Ectodermal cell (in vitro differentiated cells): Measurements from ENCODE around the gene GABBR2.

Experiments
- H3K27ac ChIP-seq: 2 replicates; pipeline ENCODE4 v1.7.0; 2013; ENCODE audit warnings: mild to moderate bottlenecking, low read depth, low read length; ENCODE audit not compliant: insufficient read depth, poor library complexity, severe bottlenecking
- H3K27me3 ChIP-seq: 2 replicates; pipeline ENCODE4 v1.7.0; 2013; ENCODE audit warnings: mild to moderate bottlenecking, low read length; ENCODE audit not compliant: insufficient read depth, control insufficient read depth, poor library complexity, severe bottlenecking
- H3K36me3 ChIP-seq: one replicate; pipeline ENCODE4 v1.7.0; 2013; ENCODE audit warnings: low read length; ENCODE audit not compliant: control insufficient read depth, insufficient read depth
- H3K4me1 ChIP-seq: one replicate; pipeline ENCODE4 v1.7.0; 2013; ENCODE audit warnings: low read length; ENCODE audit not compliant: control insufficient read depth, insufficient read depth
- H3K4me3 ChIP-seq: 2 replicates; pipeline ENCODE4 v1.7.0; 2013; ENCODE audit warnings: low read depth, low read length, control low read depth; ENCODE audit not compliant: insufficient read depth
- H3K9me3 ChIP-seq: 2 replicates; pipeline ENCODE4 v1.7.0; 2013; ENCODE audit warnings: mild to moderate bottlenecking, low read length, moderate library complexity; ENCODE audit not compliant: control insufficient read depth
- WGBS, 2 experiments: methylation state at CpG; one replicate each; pipeline ENCODE4 v1.1.7; 2013; ENCODE audit warnings: missing lambda C conversion rate in 2 of 2; 5-methylcytosine and 5-hydroxymethylcytosine counted together

GABBR2 gene

DNA sequence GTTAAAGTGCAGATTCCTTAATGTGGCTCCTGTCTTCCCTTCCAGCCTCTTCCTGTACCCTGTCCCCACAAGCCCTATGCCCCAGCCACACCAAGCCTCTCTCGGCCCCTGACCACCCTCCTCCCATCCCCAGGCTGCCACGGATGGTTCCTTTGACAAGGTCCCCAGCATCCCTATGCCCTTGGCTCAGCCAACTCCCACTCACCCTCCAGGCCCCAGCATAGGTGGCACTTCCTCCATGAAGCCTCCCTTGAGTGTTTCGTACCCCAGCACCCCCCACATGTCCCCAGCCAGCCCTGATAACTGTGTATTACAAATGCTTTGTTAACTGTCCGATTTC lies 337.8 kb downstream of the GABBR2 start:
- Histone ChIP-seq H3K4me1 (no peaks in the 10 kb centered on the region), H3K4me3 (no peak overlapping the region), H3K27me3 (no peaks in the 10 kb centered on the region), H3K36me3 (no peaks in the 10 kb centered on the region), H3K27ac (no peak overlapping the region), H3K9me3 (no peaks in the 10 kb centered on the region)
- whole genome bisulfite sequencing, 2 experiments, result 89 to 90% methylated on average over 4 of the region's 4 CpGs

DNA sequence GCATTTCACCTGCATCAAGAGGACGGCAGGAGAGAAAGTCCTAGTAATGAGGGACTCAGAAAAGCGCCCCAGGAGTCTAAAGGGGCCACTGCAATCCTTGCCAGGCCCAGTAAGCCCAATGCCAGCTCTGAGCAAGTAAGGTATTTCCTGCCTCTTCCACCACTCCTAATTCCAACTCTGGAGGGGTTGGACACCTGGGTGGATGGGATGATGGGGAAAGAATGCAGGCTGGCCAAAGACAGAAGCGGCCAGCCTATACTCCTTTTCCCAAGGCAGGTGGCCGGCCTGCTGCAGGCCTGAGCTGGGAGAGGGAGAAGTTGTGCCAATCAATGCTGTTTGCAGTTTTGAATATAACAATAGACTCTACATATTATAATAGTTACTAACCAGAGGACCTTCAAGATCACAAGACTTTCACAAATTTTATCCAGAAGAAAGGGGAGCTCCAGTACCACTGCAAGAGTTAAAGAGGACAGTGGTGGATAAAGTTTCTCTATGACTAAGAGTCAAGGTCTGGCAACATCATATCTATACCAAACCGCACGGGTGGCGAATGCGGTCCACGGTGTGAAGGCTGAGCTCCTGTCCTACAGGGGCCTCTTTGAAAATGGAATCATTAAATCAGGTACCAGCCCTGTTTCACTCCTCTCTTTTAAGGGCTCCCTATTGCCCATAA lies 338.3 kb downstream of the GABBR2 start:
- H3K36me3 ChIP-seq, result no peaks in the 10 kb centered on the region
- H3K4me3 ChIP-seq, result no peak overlapping the region
- H3K4me1 ChIP-seq, result no peaks in the 10 kb centered on the region
- no peak overlapping the region for H3K27ac ChIP-seq
- H3K27me3 ChIP-seq, result no peaks in the 10 kb centered on the region
- H3K9me3 ChIP-seq, result no peaks in the 10 kb centered on the region
- WGBS, 2 experiments, result 90 to 94% methylated on average over 8 to 9 of the region's 9 CpGs

DNA sequence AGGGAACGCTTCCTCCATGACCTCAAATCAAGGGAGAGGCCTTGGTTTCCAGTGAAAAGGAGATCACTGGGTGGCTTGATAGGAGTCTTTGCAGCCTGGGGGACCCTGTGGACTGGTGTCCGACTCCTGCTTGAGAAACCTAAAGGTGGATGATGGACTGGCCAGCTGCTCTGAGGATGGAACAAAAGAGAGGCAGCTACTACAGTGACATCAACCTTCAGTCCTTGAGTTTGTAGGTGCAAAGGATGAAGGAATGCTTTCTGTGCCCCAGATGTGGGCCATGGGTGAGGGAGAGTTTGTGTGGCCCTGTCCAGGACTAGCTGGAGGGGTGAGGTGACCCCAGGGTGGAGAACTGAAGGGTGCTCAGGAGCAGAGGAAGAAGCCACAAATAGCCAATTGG lies 338.8 kb downstream of the GABBR2 start:
- Histone ChIP-seq H3K36me3 (no peaks in the 10 kb centered on the region), H3K9me3 (no peaks in the 10 kb centered on the region), H3K27ac (no peak overlapping the region), H3K4me1 (no peaks in the 10 kb centered on the region), H3K27me3 (no peaks in the 10 kb centered on the region), H3K4me3 (no peak overlapping the region)
- 92 to 93% methylated on average over 2 of the region's 2 CpGs for WGBS, 2 experiments

GRCh38 chr9:98369471-98369870 lies 339.3 kb downstream of the GABBR2 start:
- Histone ChIP-seq H3K27me3 (no peaks in the 10 kb centered on the region), H3K9me3 (no peaks in the 10 kb centered on the region), H3K36me3 (no peaks in the 10 kb centered on the region), H3K4me3 (no peak overlapping the region), H3K4me1 (no peaks in the 10 kb centered on the region), H3K27ac (no peak overlapping the region)
- WGBS, 2 experiments, result 89 to 92% methylated on average over 2 of the region's 2 CpGs

GRCh38 chr9:98369066-98369425 lies 339.7 kb downstream of the GABBR2 start:
- H3K4me1 ChIP-seq, result no peaks in the 10 kb centered on the region
- WGBS, 2 experiments, result 95 to 97% methylated on average over 5 to 6 of the region's 6 CpGs
- no peaks in the 10 kb centered on the region for H3K27me3 ChIP-seq
- no peaks in the 10 kb centered on the region for H3K9me3 ChIP-seq
- H3K27ac ChIP-seq, result no peak overlapping the region
- no peak overlapping the region for H3K4me3 ChIP-seq
- no peaks in the 10 kb centered on the region for H3K36me3 ChIP-seq

- H3K4me3 ChIP-seq, result no peak overlapping the region
- H3K4me1 ChIP-seq, result no peaks in the 10 kb centered on the region
- no peak overlapping the region for H3K27ac ChIP-seq
- no peaks in the 10 kb centered on the region for H3K27me3 ChIP-seq
- no peaks in the 10 kb centered on the region for H3K9me3 ChIP-seq
- 93 to 97% methylated on average over 9 of the region's 9 CpGs for WGBS, 2 experiments
- no peaks in the 10 kb centered on the region for H3K36me3 ChIP-seq
Observed at GRCh38 chr9:98368366-98369065, 340.2 kb downstream of the GABBR2 start.

DNA sequence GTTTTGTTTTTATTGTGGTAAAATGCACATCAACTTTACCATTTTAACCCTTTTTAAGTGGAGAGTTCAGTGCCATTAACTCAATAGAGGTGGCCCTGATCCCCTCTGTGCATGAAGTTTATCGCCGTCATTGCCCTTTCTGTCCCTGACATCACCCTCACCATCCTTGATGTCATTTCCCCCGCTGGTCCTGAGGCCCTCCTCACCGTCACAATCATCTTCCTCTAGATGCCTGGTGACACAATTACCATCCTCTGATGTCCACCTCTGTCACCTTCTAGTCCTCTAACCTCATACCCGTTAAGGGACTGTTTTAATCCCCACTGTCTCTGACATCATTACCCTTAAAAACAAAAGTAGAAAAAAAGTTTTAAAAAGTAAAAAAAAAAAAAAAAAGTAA lies 340.8 kb downstream of the GABBR2 start:
- H3K27ac ChIP-seq, result no peak overlapping the region
- no peaks in the 10 kb centered on the region for H3K27me3 ChIP-seq
- H3K9me3 ChIP-seq, result no peaks in the 10 kb centered on the region
- no peaks in the 10 kb centered on the region for H3K4me1 ChIP-seq
- H3K36me3 ChIP-seq, result no peaks in the 10 kb centered on the region
- WGBS, 2 experiments, result 96 to 97% methylated on average over 5 of the region's 5 CpGs
- no peak overlapping the region for H3K4me3 ChIP-seq

DNA sequence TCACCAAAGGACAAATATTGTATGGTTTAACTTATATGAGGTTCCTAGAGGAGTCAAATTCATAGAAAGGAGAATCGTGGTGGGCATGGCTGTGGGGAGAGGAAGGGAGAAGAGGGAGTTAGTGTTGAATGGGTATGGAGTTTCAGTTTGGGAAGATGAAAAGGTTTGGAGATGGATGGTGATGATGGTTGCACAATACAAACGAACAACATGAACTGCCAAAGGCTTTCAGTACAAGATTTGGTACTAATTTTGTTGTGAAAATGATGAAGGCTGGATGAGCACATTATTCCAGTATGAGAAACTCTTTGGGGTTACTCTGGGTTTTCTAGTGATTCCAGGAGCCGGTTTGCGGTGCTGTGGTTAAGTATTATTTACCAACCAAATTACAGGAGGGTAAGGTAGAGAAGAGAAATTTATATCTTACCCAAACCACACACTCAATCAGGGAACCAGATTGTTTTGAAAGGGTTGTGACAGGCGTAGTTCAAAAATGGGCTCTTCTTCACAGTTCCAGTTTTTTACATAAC lies 341.3 kb downstream of the GABBR2 start:
- Histone ChIP-seq H3K4me3 (no peak overlapping the region), H3K27me3 (no peaks in the 10 kb centered on the region), H3K9me3 (no peaks in the 10 kb centered on the region), H3K27ac (no peak overlapping the region), H3K36me3 (no peaks in the 10 kb centered on the region), H3K4me1 (no peaks in the 10 kb centered on the region)
- 89 to 95% methylated on average over 2 to 3 of the region's 5 CpGs for WGBS, 2 experiments

- 100% methylated on average over 1 of the region's 1 CpG for WGBS, 2 experiments
- no peaks in the 10 kb centered on the region for H3K36me3 ChIP-seq
- H3K4me3 ChIP-seq, result no peak overlapping the region
- no peaks in the 10 kb centered on the region for H3K4me1 ChIP-seq
- no peak overlapping the region for H3K27ac ChIP-seq
- H3K9me3 ChIP-seq, result no peaks in the 10 kb centered on the region
- H3K27me3 ChIP-seq, result no peaks in the 10 kb centered on the region
Observed at GRCh38 chr9:98365781-98366180, 343.0 kb downstream of the GABBR2 start.

GRCh38 chr9:98365227-98365669 lies 343.5 kb downstream of the GABBR2 start:
- 100% methylated on average over 1 of the region's 1 CpG for whole genome bisulfite sequencing, 2 experiments
- no peak overlapping the region for H3K4me3 ChIP-seq

More at GRCh38 chr9:98365227-98365669, 343.5 kb downstream of the GABBR2 start:
- H3K9me3 ChIP-seq, result no peaks in the 10 kb centered on the region
- H3K36me3 ChIP-seq, result no peaks in the 10 kb centered on the region
- no peaks in the 10 kb centered on the region for H3K4me1 ChIP-seq
- no peak overlapping the region for H3K27ac ChIP-seq
- H3K27me3 ChIP-seq, result no peaks in the 10 kb centered on the region
